Lung (tissue), 12 donors: ENCODE results near the gene RAET1G. TPM values are rescaled to one million over a fixed set of nuclear protein-coding genes. Genes with fewer than 3 reads are reported as not detected.

Experiments
- ATAC-seq: fragments of 200-7000 bp; cut with Tn5 transposase; one replicate; pipeline ENCODE4 v1.9.1; 2020; ENCODE audit warnings: moderate number of reproducible peaks; ENCODE audit not compliant: insufficient read depth, low FRiP score
- DNase-seq, 3 donors: peaks; one replicate each; pipeline ENCODE4 v3.0.0-alpha.2; 2013 to 2017
- H3K27ac ChIP-seq, 2 donors: one replicate each; pipeline ENCODE4 v1.5.1; 2013; ENCODE audit warnings: mild to moderate bottlenecking in 2 of 2, moderate library complexity in 2 of 2, control low read depth in 1 of 2, inconsistent platforms in 1 of 2, low read depth in 1 of 2, low read length in 1 of 2
- H3K27me3 ChIP-seq, 3 donors: one replicate each; pipeline ENCODE4 v1.5.1; 2013; ENCODE audit warnings: low read length in 2 of 3; ENCODE audit not compliant: control insufficient read depth in 3 of 3, insufficient read depth in 3 of 3
- H3K36me3 ChIP-seq, 4 donors: one replicate each; pipeline ENCODE4 v1.5.1; 2013; ENCODE audit warnings: low read length in 4 of 4, mild to moderate bottlenecking in 1 of 4, moderate library complexity in 1 of 4; ENCODE audit not compliant: control insufficient read depth in 4 of 4, insufficient read depth in 4 of 4
- H3K4me1 ChIP-seq, 5 donors: one replicate each; pipeline ENCODE4 v1.5.1; 2013; ENCODE audit warnings: low read length in 5 of 5, mild to moderate bottlenecking in 2 of 5, moderate library complexity in 1 of 5; ENCODE audit not compliant: control insufficient read depth in 5 of 5, insufficient read depth in 5 of 5
- H3K4me3 ChIP-seq: one replicate; pipeline ENCODE4 v1.5.1; 2013; ENCODE audit warnings: mild to moderate bottlenecking, control low read depth, moderate library complexity
- H3K9ac ChIP-seq, 2 donors: one replicate each; pipeline ENCODE4 v1.5.1; 2013; ENCODE audit warnings: low read length in 2 of 2, control low read depth in 1 of 2; ENCODE audit not compliant: insufficient read depth in 1 of 2
- H3K9me3 ChIP-seq, 4 donors: one replicate each; pipeline ENCODE4 v1.5.1; 2013; ENCODE audit warnings: low read length in 3 of 4, mild to moderate bottlenecking in 1 of 4, moderate library complexity in 1 of 4; ENCODE audit not compliant: control insufficient read depth in 4 of 4, insufficient read depth in 3 of 4
- CTCF ChIP-seq: IDR thresholded peaks from 2 replicates; pipeline ENCODE4 v1.5.1; 2012; ENCODE audit warnings: mild to moderate bottlenecking; ENCODE audit errors: control extremely low read depth, extremely low read depth
- WGBS, 2 donors: extraction: QIAGEN DNeasy Blood & Tissue Kit; methylation state at CpG; one replicate each; pipeline ENCODE4 v1.1.7; 2013; 5-methylcytosine and 5-hydroxymethylcytosine counted together
- polyA plus RNA-seq, 2 donors: library from polyadenylated mRNA; stranded (reverse); fragments of 200-250 nt; gene quantifications; one replicate each; pipeline ENCODE4 v1.2.1, GENCODE V29; 2013
- total RNA-seq, 2 donors: library from RNA; depleted of rRNA in 1 of 2; stranded (reverse); fragments of >200 nt in 1 of 2; gene quantifications; one replicate each; pipeline ENCODE4 v1.2.1, GENCODE V29; 2014 to 2021
- donor health status: control.
- donor health status: control.
- donor health status: Bipolar disorder and iron deficiency.
- donor health status: healthy.
- donor health status: DM: yes; HTN: yes; CAD: no.

Gene RAET1G
- total and polyA plus RNA-seq, 4 donors: 0.32 to 1.8 (median 0.99) TPM

DNA sequence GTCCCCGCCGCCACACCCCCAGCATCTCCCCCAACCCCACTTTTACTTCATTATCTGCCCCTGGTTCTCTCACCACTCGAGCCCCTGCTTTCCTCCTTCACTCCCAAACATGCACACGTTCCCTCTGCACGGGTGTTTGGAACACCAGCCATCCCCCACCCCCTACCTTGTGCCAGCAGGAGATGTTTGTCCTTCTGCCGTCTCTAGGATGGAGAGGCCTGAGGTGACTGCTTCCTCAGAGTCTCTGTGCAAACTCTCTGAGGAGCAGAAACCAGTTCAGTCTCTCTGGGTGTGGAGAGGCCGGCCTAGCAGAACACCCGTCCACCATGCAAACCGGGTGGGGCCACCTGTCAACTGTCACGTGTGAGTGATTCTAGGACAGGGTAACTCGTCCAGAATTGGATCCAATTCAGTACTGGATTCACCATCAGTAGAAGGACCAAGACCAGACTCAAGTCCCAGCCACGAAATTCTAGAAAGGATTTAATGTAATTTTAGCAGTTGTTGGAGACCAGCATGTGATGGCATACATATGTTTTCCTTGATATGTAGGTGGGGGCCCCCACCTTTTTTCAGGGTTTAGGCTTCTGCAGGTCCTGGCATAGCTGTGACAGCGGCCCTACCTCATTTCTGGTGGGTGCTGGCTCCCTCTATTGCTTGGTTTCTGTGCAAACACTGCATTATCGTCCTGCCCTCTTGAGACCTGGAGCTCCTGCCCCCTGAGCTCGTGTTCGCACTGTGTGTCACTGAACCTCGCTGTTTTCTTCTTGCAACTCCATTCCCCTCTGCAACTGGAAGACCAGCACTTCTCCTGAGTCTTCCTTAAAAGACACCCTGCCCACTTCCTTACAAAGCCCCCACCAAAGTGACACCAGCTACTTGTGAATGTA, 24.8 kb downstream of the RAET1G start, which contains the start of gene RAET1E:
TSS of gene RAET1E (minus strand) at position 259 of the 890 bp plus-strand sequence. CDS start 7,212 bp downstream, outside the sequence.
- WGBS, 2 donors: 73 to 88% methylated on average over 17 of the region's 17 CpGs
- DNase-seq (no peak), ATAC-seq (no peak)
- Histone ChIP-seq H3K4me1 (peaks cover 3 to 18% (median 12%) of the 10 kb centered on the region in 5 donors), H3K9me3 (no peaks in the 10 kb centered on the region), H3K27me3 (no peaks in the 10 kb centered on the region), H3K27ac (peak within 1 kb of the TSS in 1 of 2 donors; percentile 81), H3K36me3 (no peaks in the 10 kb centered on the region), H3K4me3 (no peak within 1 kb of the TSS), H3K9ac (peak within 1 kb of the TSS in 1 of 2 donors; percentile 55)
- no peak for TF ChIP-seq CTCF

DNA sequence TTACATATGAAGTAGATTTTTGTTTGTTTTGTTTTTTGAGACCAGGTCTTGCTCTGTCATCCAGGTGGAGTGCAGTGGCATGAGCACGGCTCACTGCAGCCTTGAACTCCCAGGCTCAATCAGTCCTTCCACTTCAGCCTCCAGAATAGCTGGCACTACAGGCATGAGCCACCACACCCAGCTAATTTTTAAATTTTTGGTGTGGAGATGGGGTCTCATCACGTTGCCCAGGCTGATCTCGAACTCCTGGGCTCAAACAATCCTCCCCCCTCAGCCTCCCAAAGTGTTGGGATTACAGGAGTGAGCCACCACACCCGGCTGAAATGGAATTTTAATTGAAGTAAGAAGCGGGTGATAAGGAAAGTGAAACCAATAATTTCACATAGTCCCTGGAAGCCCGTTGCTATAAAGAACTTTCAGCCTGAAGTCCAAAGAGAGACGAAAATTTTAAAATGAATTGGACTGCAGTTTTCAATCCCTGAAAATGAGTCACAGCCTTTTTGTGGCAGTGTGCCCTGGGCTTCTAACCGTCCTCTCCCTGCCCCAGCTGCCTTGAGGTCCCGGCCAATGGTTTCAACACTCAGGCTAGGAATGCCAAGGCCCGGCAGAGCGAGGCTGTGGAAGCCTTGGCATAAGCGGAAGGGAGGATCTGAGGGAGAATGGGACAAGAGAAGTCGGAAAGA, 25.8 kb downstream of the RAET1G start:
- Histone ChIP-seq H3K27me3 (no peaks in the 10 kb centered on the region), H3K9me3 (no peaks in the 10 kb centered on the region), H3K27ac (peak overlapping the region in 1 of 2 donors; percentile 81), H3K4me1 (peaks cover 3 to 18% (median 12%) of the 10 kb centered on the region in 5 donors), H3K36me3 (no peaks in the 10 kb centered on the region), H3K4me3 (no peak overlapping the region), H3K9ac (peak overlapping the region in 1 of 2 donors; percentile 55)
- DNase-seq (peak; percentile 42 to 80 (median 67)), ATAC-seq (peak; percentile 60)
- WGBS, 2 donors: 50 to 82% methylated on average over 13 of the region's 13 CpGs
- TF ChIP-seq CTCF: no peak

DNA sequence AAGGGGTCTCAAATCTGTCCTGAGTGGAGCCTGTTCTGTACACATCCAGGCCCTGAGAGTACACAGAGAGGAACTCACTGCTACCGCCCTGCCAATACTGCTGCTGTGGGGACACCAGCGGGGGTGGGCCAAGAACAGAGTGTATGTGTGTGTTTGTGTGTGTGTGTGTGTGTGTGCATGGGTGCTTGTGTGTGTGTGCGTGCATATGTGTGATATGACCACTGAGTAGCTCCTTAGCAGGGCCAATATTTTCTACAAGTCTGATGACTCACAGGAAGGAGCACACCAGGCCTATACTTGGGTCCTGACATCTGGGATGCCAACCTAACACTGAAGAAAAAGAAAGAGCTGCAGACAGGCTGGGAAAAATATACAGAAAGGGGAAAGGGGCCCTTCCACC, 26.4 kb downstream of the RAET1G start:
- 82 to 93% methylated on average over 3 of the region's 3 CpGs for WGBS, 2 donors
- H3K27ac ChIP-seq: peak overlapping the region in 1 of 2 donors; percentile 81

More for the DNA sequence above, 26.4 kb downstream of the RAET1G start:
- Histone ChIP-seq H3K4me3 (no peak overlapping the region), H3K9me3 (no peaks in the 10 kb centered on the region), H3K4me1 (peaks cover 3 to 18% (median 12%) of the 10 kb centered on the region in 5 donors), H3K9ac (no peak overlapping the region), H3K27me3 (no peaks in the 10 kb centered on the region), H3K36me3 (no peaks in the 10 kb centered on the region)
- DNase-seq (no peak), ATAC-seq (no peak)
- no peak for TF ChIP-seq CTCF
